Measurements from ENCODE around the gene OR2D2.
"Not testable (repeated sequence)": the region's sequence is repeated elsewhere in the genome, so short reads cannot be mapped to it uniquely, and the experiment has no call there.

OR2D2 gene

DNA sequence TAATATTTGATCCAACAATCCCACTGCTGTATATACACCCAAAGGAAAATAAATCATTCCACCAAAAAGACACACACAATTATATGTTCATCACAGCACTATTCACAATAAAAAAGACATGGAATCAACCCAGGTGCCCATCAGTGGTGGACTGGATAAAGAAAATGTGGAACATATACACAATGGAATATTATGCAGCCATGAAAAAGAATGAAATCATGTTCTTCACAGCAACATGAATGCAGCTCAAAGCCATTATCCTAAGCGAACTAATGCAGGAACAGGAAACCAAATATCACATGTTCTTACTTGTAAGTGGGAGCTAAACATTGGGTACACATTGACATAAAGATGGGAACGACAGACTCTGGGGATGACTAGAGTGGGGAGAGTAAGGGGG, 27.4 kb upstream of the OR2D2 start:
- H3K27ac ChIP-seq (ENCODE audit: low read depth, low read length) = no peak overlapping the region
- no peak overlapping the region for H3K9ac ChIP-seq (ENCODE audit: low read depth, low read length)
- H3K4me3 ChIP-seq (ENCODE audit: low read depth, low read length) = no peak overlapping the region
- no peaks in the 10 kb centered on the region for H3K9me3 ChIP-seq (ENCODE audit: control insufficient read depth, insufficient read depth, low read length)
- no peaks in the 10 kb centered on the region for H3K36me3 ChIP-seq (ENCODE audit: control insufficient read depth, insufficient read depth, low read length)
- H3K4me1 ChIP-seq (ENCODE audit: control insufficient read depth, insufficient read depth, low read length) = no peaks in the 10 kb centered on the region
- no peaks in the 10 kb centered on the region for H3K27me3 ChIP-seq (ENCODE audit: control insufficient read depth, insufficient read depth, low read length)

- H3K4me1 ChIP-seq (ENCODE audit: control insufficient read depth, insufficient read depth, low read length) = peaks cover 5% of the 10 kb centered on the region; the same call in 1 of the 2 replicates
- H3K9ac ChIP-seq (ENCODE audit: low read depth, low read length) = no peak overlapping the region
- H3K4me3 ChIP-seq (ENCODE audit: low read depth, low read length) = no peak overlapping the region
- H3K36me3 ChIP-seq (ENCODE audit: control insufficient read depth, insufficient read depth, low read length) = no peaks in the 10 kb centered on the region
- no peak overlapping the region for H3K27ac ChIP-seq (ENCODE audit: low read depth, low read length)
- H3K27me3 ChIP-seq (ENCODE audit: control insufficient read depth, insufficient read depth, low read length) = no peaks in the 10 kb centered on the region
- no peaks in the 10 kb centered on the region for H3K9me3 ChIP-seq (ENCODE audit: control insufficient read depth, insufficient read depth, low read length)
Observed at GRCh38 chr11:6911948-6912347, 19.6 kb upstream of the OR2D2 start.

GRCh38 chr11:6911378-6911777, 19.1 kb upstream of the OR2D2 start:
- Histone ChIP-seq H3K9ac (ENCODE audit: low read depth, low read length) (no peak overlapping the region), H3K27me3 (ENCODE audit: control insufficient read depth, insufficient read depth, low read length) (no peaks in the 10 kb centered on the region), H3K4me3 (ENCODE audit: low read depth, low read length) (no peak overlapping the region), H3K27ac (ENCODE audit: low read depth, low read length) (no peak overlapping the region), H3K9me3 (ENCODE audit: control insufficient read depth, insufficient read depth, low read length) (no peaks in the 10 kb centered on the region), H3K36me3 (ENCODE audit: control insufficient read depth, insufficient read depth, low read length) (no peaks in the 10 kb centered on the region), H3K4me1 (ENCODE audit: control insufficient read depth, insufficient read depth, low read length) (peaks cover 5% of the 10 kb centered on the region; the same call in 1 of the 2 replicates)

GRCh38 chr11:6904804-6905203, 12.5 kb upstream of the OR2D2 start:
- H3K9ac ChIP-seq (ENCODE audit: low read depth, low read length) = not testable (repeated sequence)

DNA sequence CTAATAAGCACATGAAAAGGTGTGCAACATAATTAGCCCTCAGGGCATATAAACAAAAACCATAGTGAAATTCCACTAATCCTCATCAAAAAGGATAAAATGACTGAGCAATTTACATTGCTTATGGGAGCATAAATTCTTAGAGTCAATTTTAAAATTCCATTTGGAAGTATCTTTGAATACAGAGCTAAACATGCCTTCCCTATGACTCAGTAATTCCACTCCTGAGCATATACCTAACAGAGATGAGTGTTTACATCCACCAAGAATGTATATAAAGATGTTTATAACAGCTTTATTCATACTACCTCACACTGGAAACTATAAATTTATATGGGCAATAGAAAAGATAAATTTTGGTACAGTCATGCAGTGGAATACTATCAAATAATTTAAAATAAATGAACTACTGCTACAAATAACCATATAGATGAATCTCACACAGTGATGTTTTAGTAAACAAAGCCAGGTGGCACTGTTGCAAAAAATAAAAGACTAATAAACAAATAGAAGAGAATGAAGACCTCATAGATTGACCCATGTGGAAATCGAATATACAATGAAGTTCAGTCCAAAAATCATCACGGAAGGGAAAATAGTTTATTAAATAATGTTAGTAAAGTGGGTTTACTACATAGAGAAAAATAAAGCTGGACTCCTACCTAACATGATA, 8.2 kb upstream of the OR2D2 start:
- Histone ChIP-seq H3K27ac (ENCODE audit: low read depth, low read length) (no peak overlapping the region), H3K36me3 (ENCODE audit: control insufficient read depth, insufficient read depth, low read length) (no peaks in the 10 kb centered on the region), H3K9me3 (ENCODE audit: control insufficient read depth, insufficient read depth, low read length) (no peaks in the 10 kb centered on the region; the same call in 1 of the 2 replicates), H3K4me1 (ENCODE audit: control insufficient read depth, insufficient read depth, low read length) (no peaks in the 10 kb centered on the region), H3K4me3 (ENCODE audit: low read depth, low read length) (no peak overlapping the region), H3K9ac (ENCODE audit: low read depth, low read length) (no peak overlapping the region), H3K27me3 (ENCODE audit: control insufficient read depth, insufficient read depth, low read length) (no peaks in the 10 kb centered on the region)

More at GRCh38 chr11:6904804-6905203, 12.5 kb upstream of the OR2D2 start:
- H3K4me1 ChIP-seq (ENCODE audit: control insufficient read depth, insufficient read depth, low read length); H3K27me3 ChIP-seq (ENCODE audit: control insufficient read depth, insufficient read depth, low read length); H3K9me3 ChIP-seq (ENCODE audit: control insufficient read depth, insufficient read depth, low read length); H3K4me3 ChIP-seq (ENCODE audit: low read depth, low read length); H3K27ac ChIP-seq (ENCODE audit: low read depth, low read length); H3K36me3 ChIP-seq (ENCODE audit: control insufficient read depth, insufficient read depth, low read length): not testable (repeated sequence)

- Histone ChIP-seq H3K4me3 (ENCODE audit: low read depth, low read length) (no peak overlapping the region), H3K9ac (ENCODE audit: low read depth, low read length) (no peak overlapping the region), H3K9me3 (ENCODE audit: control insufficient read depth, insufficient read depth, low read length) (no peaks in the 10 kb centered on the region), H3K27ac (ENCODE audit: low read depth, low read length) (no peak overlapping the region), H3K36me3 (ENCODE audit: control insufficient read depth, insufficient read depth, low read length) (no peaks in the 10 kb centered on the region), H3K27me3 (ENCODE audit: control insufficient read depth, insufficient read depth, low read length) (no peaks in the 10 kb centered on the region), H3K4me1 (ENCODE audit: control insufficient read depth, insufficient read depth, low read length) (no peaks in the 10 kb centered on the region)
Observed at GRCh38 chr11:6898911-6899310, 6.6 kb upstream of the OR2D2 start.

DNA sequence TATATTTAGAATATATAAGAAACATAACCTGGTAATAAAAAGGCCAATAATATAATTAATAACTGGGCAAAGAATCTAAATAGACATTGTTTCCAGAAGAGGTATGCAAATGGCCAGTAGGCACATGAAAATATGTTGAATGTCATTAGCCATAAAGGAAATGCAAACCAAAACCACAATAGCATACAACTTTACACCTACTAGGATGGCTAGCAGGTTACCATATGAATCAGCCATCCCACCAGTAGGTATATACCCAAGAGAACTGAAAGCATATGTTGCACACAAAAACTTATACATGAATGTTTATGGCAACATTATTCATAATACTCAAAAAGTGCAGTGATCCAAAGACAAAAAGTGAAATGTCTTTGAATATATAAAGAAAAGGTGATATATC, 2.7 kb upstream of the OR2D2 start:
- Histone ChIP-seq H3K27ac (ENCODE audit: low read depth, low read length) (no peak overlapping the region), H3K27me3 (ENCODE audit: control insufficient read depth, insufficient read depth, low read length) (no peaks in the 10 kb centered on the region), H3K9ac (ENCODE audit: low read depth, low read length) (no peak overlapping the region), H3K9me3 (ENCODE audit: control insufficient read depth, insufficient read depth, low read length) (no peaks in the 10 kb centered on the region), H3K4me3 (ENCODE audit: low read depth, low read length) (no peak overlapping the region), H3K4me1 (ENCODE audit: control insufficient read depth, insufficient read depth, low read length) (no peaks in the 10 kb centered on the region), H3K36me3 (ENCODE audit: control insufficient read depth, insufficient read depth, low read length) (no peaks in the 10 kb centered on the region)

GRCh38 chr11:6894097-6894496, 1.8 kb upstream of the OR2D2 start:
- no peaks in the 10 kb centered on the region for H3K9me3 ChIP-seq (ENCODE audit: control insufficient read depth, insufficient read depth, low read length)
- H3K36me3 ChIP-seq (ENCODE audit: control insufficient read depth, insufficient read depth, low read length) = no peaks in the 10 kb centered on the region
- no peaks in the 10 kb centered on the region for H3K4me1 ChIP-seq (ENCODE audit: control insufficient read depth, insufficient read depth, low read length)
- H3K27me3 ChIP-seq (ENCODE audit: control insufficient read depth, insufficient read depth, low read length) = no peaks in the 10 kb centered on the region
- H3K9ac ChIP-seq (ENCODE audit: low read depth, low read length) = no peak overlapping the region
- H3K27ac ChIP-seq (ENCODE audit: low read depth, low read length) = no peak overlapping the region
- no peak overlapping the region for H3K4me3 ChIP-seq (ENCODE audit: low read depth, low read length)

DNA sequence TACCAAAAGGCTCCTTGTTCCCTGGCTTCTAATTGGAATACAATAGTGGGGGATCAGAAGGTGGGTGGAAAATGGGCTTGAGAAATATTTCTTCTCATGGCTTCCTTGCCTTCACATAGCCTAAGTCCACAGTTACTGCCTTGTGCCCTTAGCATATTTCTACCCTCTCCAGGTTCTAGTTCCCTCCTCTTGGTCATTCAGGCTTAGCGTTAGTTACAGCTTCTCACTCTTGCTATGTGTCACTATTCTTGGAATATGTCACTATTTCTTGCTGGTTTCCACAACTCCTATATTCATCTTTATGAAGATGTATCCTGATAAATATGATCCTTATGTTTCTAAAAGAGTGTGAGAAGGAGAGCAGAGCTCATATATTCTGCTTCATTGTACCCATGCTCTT, 2.5 kb downstream of the OR2D2 start:
- Histone ChIP-seq H3K4me3 (ENCODE audit: low read depth, low read length) (no peak overlapping the region), H3K9me3 (ENCODE audit: control insufficient read depth, insufficient read depth, low read length) (no peaks in the 10 kb centered on the region), H3K4me1 (ENCODE audit: control insufficient read depth, insufficient read depth, low read length) (no peaks in the 10 kb centered on the region), H3K36me3 (ENCODE audit: control insufficient read depth, insufficient read depth, low read length) (no peaks in the 10 kb centered on the region), H3K9ac (ENCODE audit: low read depth, low read length) (no peak overlapping the region), H3K27me3 (ENCODE audit: control insufficient read depth, insufficient read depth, low read length) (no peaks in the 10 kb centered on the region), H3K27ac (ENCODE audit: low read depth, low read length) (no peak overlapping the region)

GRCh38 chr11:6888830-6889229, 3.5 kb downstream of the OR2D2 start:
- Histone ChIP-seq H3K4me3 (ENCODE audit: low read depth, low read length) (no peak overlapping the region), H3K27ac (ENCODE audit: low read depth, low read length) (no peak overlapping the region), H3K4me1 (ENCODE audit: control insufficient read depth, insufficient read depth, low read length) (no peaks in the 10 kb centered on the region), H3K36me3 (ENCODE audit: control insufficient read depth, insufficient read depth, low read length) (no peaks in the 10 kb centered on the region), H3K27me3 (ENCODE audit: control insufficient read depth, insufficient read depth, low read length) (no peaks in the 10 kb centered on the region), H3K9ac (ENCODE audit: low read depth, low read length) (no peak overlapping the region), H3K9me3 (ENCODE audit: control insufficient read depth, insufficient read depth, low read length) (no peaks in the 10 kb centered on the region)

DNA sequence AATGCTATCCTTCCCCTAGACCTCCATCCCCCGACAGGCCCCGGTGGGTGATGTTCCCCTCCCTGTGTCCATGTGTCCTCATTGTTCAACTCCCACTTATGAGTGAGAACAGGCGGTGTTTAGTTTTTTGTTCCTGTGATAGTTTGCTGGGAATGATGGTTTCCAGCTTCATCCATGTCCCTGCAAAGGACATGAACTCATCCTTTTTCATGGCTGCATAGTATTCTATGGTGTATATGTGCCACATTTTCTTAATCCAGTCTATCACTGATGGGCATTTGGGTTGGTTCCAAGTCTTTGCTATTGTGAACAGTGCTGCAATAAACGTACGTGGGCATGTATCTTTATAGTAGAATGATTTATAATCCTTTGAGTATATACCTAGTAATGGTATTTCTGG, 4.6 kb downstream of the OR2D2 start:
- not testable (repeated sequence) for H3K9ac ChIP-seq (ENCODE audit: low read depth, low read length); H3K4me3 ChIP-seq (ENCODE audit: low read depth, low read length); H3K27me3 ChIP-seq (ENCODE audit: control insufficient read depth, insufficient read depth, low read length); H3K4me1 ChIP-seq (ENCODE audit: control insufficient read depth, insufficient read depth, low read length); H3K9me3 ChIP-seq (ENCODE audit: control insufficient read depth, insufficient read depth, low read length); H3K36me3 ChIP-seq (ENCODE audit: control insufficient read depth, insufficient read depth, low read length); H3K27ac ChIP-seq (ENCODE audit: low read depth, low read length)

Measured in HUES48 (cell line).